H1 (cell line): ENCODE results near the gene NKAIN2. TPM values are rescaled to one million over a fixed set of nuclear protein-coding genes. Genes with fewer than 3 reads are reported as not detected.

Experiments
- CTCF ChIA-PET: fragments of 300-600 bp; sonication (Branson Sonifier 250); formaldehyde crosslinking; loops from one replicate; lab custom pipeline; 2021; ENCODE audit not compliant: partially characterized antibody; lab: Charles Lee
- POLR2A ChIA-PET: fragments of 300-600 bp; sonication (Branson Sonifier 250); formaldehyde crosslinking; loops from one replicate; lab custom pipeline; 2021; ENCODE audit warnings: inconsistent platforms; ENCODE audit not compliant: partially characterized antibody; lab: Charles Lee
- DNase-seq, 2 experiments: peaks; one replicate each; pipeline versions ENCODE4 v3.0.0 to v3.0.0-alpha.2; 2010 to 2022; ENCODE audit warnings: low spot score in 2 of 2, low read depth in 1 of 2, mixed read lengths in 1 of 2
- FAIRE-seq: peaks from 2 replicates; lab custom pipeline; 2011; peaks lifted over from hg19 to GRCh38; lab: Jason Lieb, UNC
- H2AFZ ChIP-seq: 2 replicates; pipeline ENCODE4 v1.8.1; 2012; ENCODE audit warnings: low read length, inconsistent platforms
- H2AK5ac ChIP-seq: 2 replicates; pipeline ENCODE4 v1.6.1; 2013; ENCODE audit warnings: low read depth, low read length
- H2BK120ac ChIP-seq: replicated peaks from 2 replicates; pipeline ENCODE3; 2013; ENCODE audit warnings: low read depth, low read length, inconsistent platforms
- H2BK12ac ChIP-seq: 2 replicates; pipeline ENCODE4 v1.6.1; 2013; ENCODE audit warnings: low read depth, low read length
- H2BK15ac ChIP-seq: 2 replicates; pipeline ENCODE4 v1.6.1; 2013; ENCODE audit warnings: low read length
- H2BK20ac ChIP-seq: 2 replicates; pipeline ENCODE4 v1.6.1; 2013; ENCODE audit warnings: low read length
- H2BK5ac ChIP-seq: 2 replicates; pipeline ENCODE4 v1.6.1; 2013; ENCODE audit warnings: low read depth, low read length
- H3K14ac ChIP-seq: 2 replicates; pipeline ENCODE4 v1.6.1; 2013; ENCODE audit warnings: inconsistent platforms; ENCODE audit not compliant: insufficient read length
- H3K18ac ChIP-seq: 2 replicates; pipeline ENCODE4 v1.6.1; 2013; ENCODE audit warnings: low read length; ENCODE audit errors: extremely low read depth
- H3K23ac ChIP-seq: 2 replicates; pipeline ENCODE4 v1.6.1; 2013; ENCODE audit warnings: inconsistent platforms; ENCODE audit not compliant: insufficient read length
- H3K23me2 ChIP-seq: 2 replicates; pipeline ENCODE4 v1.6.1; 2013; ENCODE audit warnings: low read depth, low read length
- H3K27ac ChIP-seq: 2 replicates; pipeline ENCODE4 v1.6.1; 2011; ENCODE audit warnings: low read depth, low read length, inconsistent platforms
- H3K27me3 ChIP-seq, 4 experiments: replicated peaks in 1 of 4; 1 replicate in 1 of 4; 2 replicates in 3 of 4; pipeline versions ENCODE4 v1.6.1 to v1.8.1; 2011 to 2013; ENCODE audit warnings: low read length in 3 of 4, mild to moderate bottlenecking in 3 of 4, inconsistent platforms in 2 of 4, mixed read lengths in 2 of 4, moderate library complexity in 1 of 4; ENCODE audit not compliant: control insufficient read depth in 3 of 4, insufficient read depth in 3 of 4; ENCODE audit errors: extremely low read depth in 1 of 4
- H3K36me3 ChIP-seq, 4 experiments: 2 replicates each; pipeline versions ENCODE4 v1.6.1 to v1.8.1; 2011 to 2013; ENCODE audit warnings: mild to moderate bottlenecking in 4 of 4, low read length in 3 of 4, moderate library complexity in 2 of 4, control low read depth in 1 of 4, inconsistent platforms in 1 of 4; ENCODE audit not compliant: insufficient read depth in 4 of 4, control insufficient read depth in 2 of 4
- H3K4ac ChIP-seq: replicated peaks from 2 replicates; pipeline ENCODE3; 2013; ENCODE audit warnings: low read length, low read depth, mixed read lengths, inconsistent platforms; ENCODE audit not compliant: insufficient read length
- H3K4me1 ChIP-seq, 4 experiments: replicated peaks in 1 of 4; 1 replicate in 1 of 4; 2 replicates in 3 of 4; pipeline versions ENCODE4 v1.6.1 to v1.8.1; 2011 to 2013; ENCODE audit warnings: low read length in 3 of 4, inconsistent platforms in 2 of 4, mixed read lengths in 1 of 4; ENCODE audit not compliant: insufficient read depth in 4 of 4, control insufficient read depth in 3 of 4
- H3K4me2 ChIP-seq, 2 experiments: 2 replicates each; pipeline versions ENCODE4 v1.6.1 to v1.8.1; 2011 to 2013; ENCODE audit warnings: low read depth in 2 of 2, low read length in 2 of 2, control low read depth in 1 of 2, inconsistent platforms in 1 of 2, mild to moderate bottlenecking in 1 of 2; ENCODE audit not compliant: insufficient read depth in 1 of 2
- H3K4me3 ChIP-seq, 4 experiments: fragments of 200-600, 300-600 bp in 1 of 4; sonication (generic), shearing (Covaris generic), sonication (Bioruptor Twin) in 1 of 4; 2 replicates each; pipeline versions ENCODE4 v1.5.1 to v1.8.1; 2011 to 2016; ENCODE audit warnings: low read length in 4 of 4, low read depth in 3 of 4, control low read depth in 2 of 4, inconsistent platforms in 2 of 4, mild to moderate bottlenecking in 2 of 4, mixed read lengths in 1 of 4, moderate library complexity in 1 of 4; ENCODE audit not compliant: insufficient read depth in 2 of 4; ENCODE audit errors: extremely low read depth in 1 of 4
- H3K56ac ChIP-seq: replicated peaks from 2 replicates; pipeline ENCODE3; 2013; ENCODE audit warnings: low read depth, mild to moderate bottlenecking, mixed read lengths, low read length, inconsistent platforms; ENCODE audit not compliant: insufficient read length
- H3K79me1 ChIP-seq: 2 replicates; pipeline ENCODE4 v1.6.1; 2013; ENCODE audit warnings: low read depth, low read length, control low read depth
- H3K79me2 ChIP-seq, 2 experiments: 2 replicates each; pipeline versions ENCODE4 v1.6.1 to v1.8.1; 2012 to 2013; ENCODE audit warnings: low read length in 2 of 2, mild to moderate bottlenecking in 2 of 2, inconsistent platforms in 1 of 2; ENCODE audit not compliant: insufficient read depth in 2 of 2, control insufficient read depth in 1 of 2
- H3K9ac ChIP-seq, 4 experiments: replicated peaks in 1 of 4; 1 replicate in 1 of 4; 2 replicates in 3 of 4; pipeline versions ENCODE4 v1.6.1 to v1.8.1; 2011 to 2013; ENCODE audit warnings: low read depth in 3 of 4, low read length in 3 of 4, control low read depth in 2 of 4, mild to moderate bottlenecking in 2 of 4, moderate library complexity in 2 of 4, inconsistent platforms in 1 of 4; ENCODE audit errors: extremely low read depth in 1 of 4
- H3K9me3 ChIP-seq, 2 experiments: 2 replicates each; pipeline versions ENCODE4 v1.6.1 to v1.8.1; 2012 to 2013; ENCODE audit warnings: mild to moderate bottlenecking in 2 of 2, moderate library complexity in 2 of 2, control low read depth in 1 of 2, inconsistent platforms in 1 of 2, low read depth in 1 of 2, low read length in 1 of 2, mixed read lengths in 1 of 2; ENCODE audit not compliant: insufficient read depth in 2 of 2
- H4K20me1 ChIP-seq, 2 experiments: replicated peaks in 1 of 2; 2 replicates each; pipeline versions ENCODE3 to v1.8.1; 2011 to 2013; ENCODE audit warnings: inconsistent platforms in 2 of 2, low read length in 2 of 2, mild to moderate bottlenecking in 1 of 2; ENCODE audit not compliant: insufficient read depth in 2 of 2, control insufficient read depth in 1 of 2
- H4K5ac ChIP-seq: 2 replicates; pipeline ENCODE4 v1.6.1; 2013; ENCODE audit warnings: low read length, low read depth, mixed read lengths, inconsistent platforms; ENCODE audit not compliant: insufficient read length
- H4K8ac ChIP-seq: 2 replicates; pipeline ENCODE4 v1.8.0; 2013; ENCODE audit warnings: mild to moderate bottlenecking, moderate library complexity, low read length, inconsistent platforms; ENCODE audit not compliant: insufficient read depth; ENCODE audit errors: extremely low read depth
- H4K91ac ChIP-seq: replicated peaks from 2 replicates; pipeline ENCODE3; 2013; ENCODE audit warnings: low read length, mixed read lengths, inconsistent platforms; ENCODE audit not compliant: insufficient read length
- GTF2F1 ChIP-seq: IDR thresholded peaks from 2 replicates; pipeline ENCODE4 v1.6.1; 2012; ENCODE audit warnings: low read depth, low read length, improper control_type of control experiment, borderline replicate concordance
- JUN ChIP-seq: IDR thresholded peaks from 2 replicates; pipeline ENCODE4 v1.6.1; 2011; ENCODE audit warnings: low read depth, mild to moderate bottlenecking, improper control_type of control experiment, low read length
- KDM1A ChIP-seq: fragments of 200-600, 300-600 bp; sonication (generic); IDR thresholded peaks from 2 replicates; pipeline ENCODE4 v1.7.1; 2016; ENCODE audit warnings: mild to moderate bottlenecking, low read length, borderline replicate concordance
- NRF1 ChIP-seq: IDR thresholded peaks from 2 replicates; pipeline ENCODE4 v1.6.1; 2011; ENCODE audit warnings: mild to moderate bottlenecking, low read depth, low read length, improper control_type of control experiment
- RAD21 ChIP-seq, 2 experiments: IDR thresholded peaks in 1 of 2; conservative IDR thresholded peaks in 1 of 2; 2 replicates each; pipeline ENCODE4 v1.6.1; 2011; ENCODE audit warnings: low read depth in 2 of 2, low read length in 2 of 2, improper control_type of control experiment in 1 of 2, inconsistent platforms in 1 of 2, mild to moderate bottlenecking in 1 of 2, moderate library complexity in 1 of 2
- RBBP5 ChIP-seq: IDR thresholded peaks from 2 replicates; pipeline ENCODE4 v1.7.1; 2012; ENCODE audit warnings: low read depth, mild to moderate bottlenecking, inconsistent platforms, low read length, moderate library complexity, borderline replicate concordance
- RNF2 ChIP-seq: fragments of 200-900, 300-1000 bp; sonication (generic); IDR thresholded peaks from 2 replicates; pipeline ENCODE4 v1.7.1; 2016; ENCODE audit warnings: borderline replicate concordance, low read depth, mild to moderate bottlenecking, antibody characterized with exemption, low read length; ENCODE audit not compliant: poor library complexity, severe bottlenecking; ENCODE audit errors: missing control alignments
- RXRA ChIP-seq: IDR thresholded peaks from 2 replicates; pipeline ENCODE4 v1.6.1; 2011; ENCODE audit warnings: low read depth, mild to moderate bottlenecking, low read length, moderate library complexity; ENCODE audit not compliant: insufficient read depth
- SP4 ChIP-seq: IDR thresholded peaks from 2 replicates; pipeline ENCODE4 v1.6.1; 2012; ENCODE audit warnings: low read length, inconsistent platforms
- SUZ12 ChIP-seq: fragments of 200-600 bp; sonication (generic); IDR thresholded peaks from 2 replicates; pipeline ENCODE4 v1.6.1; 2012; ENCODE audit warnings: mild to moderate bottlenecking, inconsistent platforms, low read length, moderate library complexity, mixed read lengths
- TBP ChIP-seq: IDR thresholded peaks from 2 replicates; pipeline ENCODE4 v1.6.1; 2011; ENCODE audit warnings: low read depth, low read length, improper control_type of control experiment
- ZNF274 ChIP-seq: IDR thresholded peaks from 2 replicates; pipeline ENCODE4 v1.7.0; 2012; ENCODE audit warnings: low read length, borderline replicate concordance; ENCODE audit errors: extremely low read depth
- WGBS, 2 experiments: shearing (Covaris generic) in 1 of 2; methylation state at CpG; one replicate each; pipeline versions ENCODE4 v1.1.6 to v1.1.7; 2013 to 2015; ENCODE audit warnings: low lambda C conversion rate in 2 of 2, mixed read lengths in 2 of 2, inconsistent platforms in 1 of 2, low coverage in 1 of 2, missing lambda C conversion rate in 1 of 2; ENCODE audit not compliant: insufficient replicate concordance in 2 of 2, insufficient coverage in 1 of 2, insufficient read length in 1 of 2; ENCODE audit errors: extremely low coverage in 1 of 2, missing lambda C conversion rate in 1 of 2; 5-methylcytosine and 5-hydroxymethylcytosine counted together
- polyA plus RNA-seq, 7 experiments: library from polyadenylated mRNA; depleted of rRNA in 3 of 7; stranded (reverse) in 5 of 7; unstranded in 2 of 7; fragments of >200 nt in 5 of 7; fragments of 200-250 nt in 2 of 7; gene quantifications; 1 replicate in 5 of 7; 2 replicates in 1 of 7; 4 replicates in 1 of 7; pipeline versions ENCODE4 v1.2.1 to v1.2.3, GENCODE V29; 2011 to 2013; ENCODE audit warnings: missing spikeins in 2 of 7, mixed read lengths in 2 of 7
- total RNA-seq: library from RNA; stranded (reverse); fragmentation: NEBNext Ultra II Directional; extraction: Animal tissue kit (Norgen Biotek cat#: 25700); gene quantifications from 2 replicates; pipeline ENCODE4 v1.2.1, GENCODE V29; 2021

The NKAIN2 gene
- total and polyA plus RNA-seq, 2 of the 8 experiments (the other 6 are each of a cell fraction or from before 2014, with no cell fraction given) = 0.20 to 0.34 TPM

DNA sequence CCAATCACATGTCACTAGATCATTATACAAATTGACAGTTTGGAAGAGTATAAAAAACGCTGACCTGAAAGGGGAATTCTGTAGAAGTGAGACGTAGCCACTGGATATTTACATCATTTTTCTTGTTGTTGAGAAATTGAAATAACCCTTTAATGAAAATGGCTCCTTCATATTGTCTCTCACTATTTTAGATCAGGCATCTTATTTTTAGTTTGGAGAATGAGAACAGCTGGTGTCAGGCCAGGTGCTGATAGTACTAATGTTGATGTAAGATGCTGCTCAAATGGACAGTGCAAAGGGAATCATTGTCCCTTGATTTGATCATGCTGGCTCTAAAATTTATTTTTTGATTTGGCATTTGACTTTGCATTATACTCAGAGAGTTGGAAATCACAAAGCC lies 17.4 kb downstream of the NKAIN2 start:
- no peak overlapping the region for H3K9ac ChIP-seq
- no peak overlapping the region for H3K4me3 ChIP-seq
- DNase-seq (no peak), FAIRE-seq (no peak)
- H2BK5ac ChIP-seq = no peak overlapping the region
- H3K14ac ChIP-seq = no peak overlapping the region
- H3K27ac ChIP-seq = no peak overlapping the region
- CTCF ChIA-PET = no interaction called here
- H3K56ac ChIP-seq = no peak overlapping the region
- no peak overlapping the region for H2AK5ac ChIP-seq
- H3K23ac ChIP-seq = no peak overlapping the region
- no peak overlapping the region for H3K18ac ChIP-seq
- no peak overlapping the region for H4K5ac ChIP-seq
- peaks cover 3% of the 10 kb centered on the region; the same call in 1 of the 2 replicates for H3K23me2 ChIP-seq
- H3K9me3 ChIP-seq = no peaks in the 10 kb centered on the region
- H3K79me1 ChIP-seq = no peaks in the 10 kb centered on the region
- no peaks in the 10 kb centered on the region for H3K4me1 ChIP-seq
- H2AFZ ChIP-seq = no peak overlapping the region
- POLR2A ChIA-PET = no interaction called here
- no peak overlapping the region for H3K4ac ChIP-seq
- no peak overlapping the region for H2BK20ac ChIP-seq
- no peaks in the 10 kb centered on the region for H4K20me1 ChIP-seq
- H2BK120ac ChIP-seq = no peak overlapping the region
- WGBS, 2 experiments = 82% methylated on average over 2 of the region's 2 CpGs; no CpG with 5 or more reads in 1 of the 2 experiments
- no peaks in the 10 kb centered on the region for H3K36me3 ChIP-seq
- no peak overlapping the region for H2BK15ac ChIP-seq
- H2BK12ac ChIP-seq = no peak overlapping the region
- no peak overlapping the region for H4K91ac ChIP-seq
- no peaks in the 10 kb centered on the region for H3K79me2 ChIP-seq
- no peak overlapping the region for H4K8ac ChIP-seq
- no peak overlapping the region for H3K4me2 ChIP-seq
- no peaks in the 10 kb centered on the region for H3K27me3 ChIP-seq
- TF ChIP-seq GTF2F1 = no peak
- TF ChIP-seq RBBP5 = no peak
- TF ChIP-seq RAD21 (IDR thresholded peaks at IDR 0.05 in 1 of 2, conservative IDR thresholded peaks at IDR 0.05 in 1 of 2; ENCODE audit: low read depth in 2 of 2, low read length in 2 of 2) = no peak
- no peak for TF ChIP-seq SUZ12
- TF ChIP-seq SP4 = no peak
- no peak for TF ChIP-seq ZNF274
- no peak for TF ChIP-seq JUN
- no peak for TF ChIP-seq RXRA
- no peak for TF ChIP-seq TBP
- no peak for TF ChIP-seq KDM1A
- TF ChIP-seq RNF2 = no peak
- no peak for TF ChIP-seq NRF1
